Glutamatergic neuron (in vitro differentiated cells): ENCODE results near the gene THEM4. TPM values are rescaled to one million over a fixed set of nuclear protein-coding genes. Genes with fewer than 3 reads are reported as not detected.

Experiments
- DNase-seq: peaks from one replicate; pipeline ENCODE4 v3.0.0; 2022
- H3K27ac Mint-ChIP-seq: one replicate; pipeline ENCODE4 v1.8.0; 2020; ENCODE audit warnings: mild to moderate bottlenecking, mixed read lengths, inconsistent platforms; ENCODE audit not compliant: unreplicated experiment
- H3K27me3 Mint-ChIP-seq: one replicate; pipeline ENCODE4 v1.8.0; 2020; ENCODE audit warnings: mild to moderate bottlenecking, moderate library complexity, mixed read lengths, inconsistent platforms; ENCODE audit not compliant: unreplicated experiment
- H3K36me3 Mint-ChIP-seq: one replicate; pipeline ENCODE4 v1.8.0; 2020; ENCODE audit warnings: mild to moderate bottlenecking, mixed read lengths, inconsistent platforms; ENCODE audit not compliant: unreplicated experiment
- H3K4me1 Mint-ChIP-seq: one replicate; pipeline ENCODE4 v1.8.0; 2020; ENCODE audit warnings: mild to moderate bottlenecking, low read depth, mixed read lengths, inconsistent platforms; ENCODE audit not compliant: unreplicated experiment
- H3K4me3 Mint-ChIP-seq: one replicate; pipeline ENCODE4 v1.8.0; 2020; ENCODE audit warnings: mild to moderate bottlenecking, mixed read lengths, inconsistent platforms; ENCODE audit not compliant: unreplicated experiment
- H3K9me3 Mint-ChIP-seq: one replicate; pipeline ENCODE4 v1.8.0; 2020; ENCODE audit warnings: mild to moderate bottlenecking, moderate library complexity, mixed read lengths, inconsistent platforms; ENCODE audit not compliant: unreplicated experiment
- total RNA-seq: library from RNA; stranded (reverse); fragmentation: NEBNext Ultra II Directional; extraction: Animal tissue kit (Norgen Biotek cat#: 25700); gene quantifications from one replicate; pipeline ENCODE4 v1.2.1, GENCODE V29; 2021; ENCODE audit not compliant: unreplicated experiment
- TF ChIP-seq, protein P1 (sequence below): fragments of 200-600 bp; sonication (generic); IDR thresholded peaks from one replicate; pipeline ENCODE4 v1.5.0; 2021; ENCODE audit not compliant: partially characterized antibody, unreplicated experiment

The THEM4 gene
- total RNA-seq, 1 donor from 2014 or later: 15.5 TPM

DNA sequence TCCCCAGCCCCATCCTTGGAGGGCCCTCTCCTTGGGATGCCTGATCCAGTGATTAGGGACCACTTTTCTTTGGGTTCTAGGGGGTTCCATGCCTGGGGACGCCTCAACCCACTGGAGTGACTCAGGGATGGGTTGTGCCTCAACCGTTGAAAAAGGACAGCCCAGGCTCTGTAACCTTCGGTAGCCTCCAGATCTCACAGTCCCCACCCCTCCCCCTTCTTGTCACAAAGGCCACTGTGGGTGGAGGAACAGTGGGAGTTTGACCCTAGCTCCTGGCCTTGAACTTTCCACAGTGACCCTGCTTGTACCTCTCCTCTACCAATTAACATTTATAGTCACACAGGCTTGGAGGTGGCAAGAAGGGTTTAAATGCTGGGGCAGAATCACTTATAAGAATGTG is 75.1 kb downstream of the THEM4 start:
- no peaks in the 10 kb centered on the region for H3K36me3 Mint-ChIP-seq
- H3K27ac Mint-ChIP-seq: no peak overlapping the region
- no peak for DNase-seq
- peaks cover 9% of the 10 kb centered on the region for H3K9me3 Mint-ChIP-seq
- H3K27me3 Mint-ChIP-seq: peaks cover 21% of the 10 kb centered on the region
- TF ChIP-seq, protein P1, sequence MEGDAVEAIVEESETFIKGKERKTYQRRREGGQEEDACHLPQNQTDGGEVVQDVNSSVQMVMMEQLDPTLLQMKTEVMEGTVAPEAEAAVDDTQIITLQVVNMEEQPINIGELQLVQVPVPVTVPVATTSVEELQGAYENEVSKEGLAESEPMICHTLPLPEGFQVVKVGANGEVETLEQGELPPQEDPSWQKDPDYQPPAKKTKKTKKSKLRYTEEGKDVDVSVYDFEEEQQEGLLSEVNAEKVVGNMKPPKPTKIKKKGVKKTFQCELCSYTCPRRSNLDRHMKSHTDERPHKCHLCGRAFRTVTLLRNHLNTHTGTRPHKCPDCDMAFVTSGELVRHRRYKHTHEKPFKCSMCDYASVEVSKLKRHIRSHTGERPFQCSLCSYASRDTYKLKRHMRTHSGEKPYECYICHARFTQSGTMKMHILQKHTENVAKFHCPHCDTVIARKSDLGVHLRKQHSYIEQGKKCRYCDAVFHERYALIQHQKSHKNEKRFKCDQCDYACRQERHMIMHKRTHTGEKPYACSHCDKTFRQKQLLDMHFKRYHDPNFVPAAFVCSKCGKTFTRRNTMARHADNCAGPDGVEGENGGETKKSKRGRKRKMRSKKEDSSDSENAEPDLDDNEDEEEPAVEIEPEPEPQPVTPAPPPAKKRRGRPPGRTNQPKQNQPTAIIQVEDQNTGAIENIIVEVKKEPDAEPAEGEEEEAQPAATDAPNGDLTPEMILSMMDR: no peak
- no peak overlapping the region for H3K4me3 Mint-ChIP-seq
- peaks cover 8% of the 10 kb centered on the region for H3K4me1 Mint-ChIP-seq

DNA sequence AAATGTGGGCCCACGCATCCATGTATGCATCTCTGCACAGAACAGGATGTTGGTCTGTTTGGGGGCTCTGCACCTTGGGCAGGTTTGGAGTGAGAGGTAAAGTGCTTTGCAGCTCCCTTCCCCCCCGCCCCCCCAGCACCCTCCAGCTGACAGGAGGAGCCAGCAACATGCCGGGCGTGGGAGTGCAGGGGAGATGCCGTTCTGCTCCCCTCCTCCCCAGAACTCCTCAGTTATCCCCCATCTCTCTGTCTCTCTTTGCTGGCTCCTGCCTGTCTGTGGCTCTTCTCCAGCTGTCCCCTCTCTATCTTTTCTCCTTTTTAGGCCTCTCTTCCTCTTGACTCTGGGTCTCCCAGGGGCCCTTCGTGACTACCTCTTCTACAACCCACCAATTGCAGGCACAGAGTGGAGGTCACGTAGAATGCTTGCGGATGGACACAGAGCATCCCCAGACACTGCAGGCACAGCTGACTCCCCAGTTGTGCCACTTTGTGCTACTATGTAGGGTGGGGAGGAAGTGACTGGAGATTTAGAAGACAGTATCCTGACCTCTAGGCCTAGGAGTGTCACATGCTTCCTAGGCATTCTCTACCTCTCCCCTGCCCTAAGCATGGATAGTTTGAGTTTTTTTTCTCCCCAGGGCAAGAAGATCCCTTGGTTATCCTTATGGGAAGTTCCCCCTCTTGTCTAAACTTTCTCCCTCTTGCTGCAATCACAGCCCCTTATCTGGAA is 76.0 kb downstream of the THEM4 start:
- H3K36me3 Mint-ChIP-seq: no peaks in the 10 kb centered on the region
- peaks cover 11% of the 10 kb centered on the region for H3K4me1 Mint-ChIP-seq
- H3K4me3 Mint-ChIP-seq: no peak overlapping the region
- no peak for DNase-seq
- peaks cover 20% of the 10 kb centered on the region for H3K27me3 Mint-ChIP-seq
- H3K27ac Mint-ChIP-seq: no peak overlapping the region
- TF ChIP-seq, protein P1: no peak
- peaks cover 9% of the 10 kb centered on the region for H3K9me3 Mint-ChIP-seq

DNA sequence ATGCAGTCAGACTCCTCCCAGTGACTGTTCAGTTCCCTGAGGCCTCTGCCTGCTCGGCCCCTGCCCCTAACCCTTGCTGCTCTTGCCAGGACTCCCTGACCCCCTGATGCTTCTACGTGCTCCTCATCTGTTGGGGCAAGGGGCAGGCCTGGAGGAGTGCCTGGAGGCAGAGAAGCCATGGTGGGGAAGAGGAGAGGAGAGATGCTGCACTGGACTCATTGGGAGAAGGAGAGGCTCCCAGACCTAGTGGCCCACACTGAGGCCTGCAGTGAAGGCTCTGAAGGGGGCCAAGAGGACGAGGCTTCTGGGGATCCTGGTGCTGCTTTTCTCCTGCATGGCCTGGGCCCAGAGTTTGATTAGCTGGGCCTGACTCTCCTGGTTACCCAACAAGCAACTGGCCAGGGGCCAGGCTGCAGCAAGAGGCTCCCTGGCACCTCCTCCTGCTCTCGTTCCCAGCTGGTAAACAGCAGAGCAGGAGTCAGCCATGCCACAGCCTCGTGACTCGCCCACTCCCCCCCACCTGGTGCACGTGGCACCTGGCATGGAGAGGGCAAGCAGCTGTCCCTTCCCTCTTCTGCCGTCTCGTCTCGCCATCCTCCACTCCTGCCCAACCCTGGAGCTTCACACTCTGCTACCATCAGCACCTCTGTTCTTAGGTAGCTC is 76.9 kb downstream of the THEM4 start:
- H3K27me3 Mint-ChIP-seq: peaks cover 18% of the 10 kb centered on the region
- H3K36me3 Mint-ChIP-seq: no peaks in the 10 kb centered on the region
- no peak for DNase-seq
- H3K4me3 Mint-ChIP-seq: no peak overlapping the region
- no peak overlapping the region for H3K27ac Mint-ChIP-seq
- TF ChIP-seq, protein P1: no peak
- H3K9me3 Mint-ChIP-seq: peaks cover 7% of the 10 kb centered on the region
- peaks cover 10% of the 10 kb centered on the region for H3K4me1 Mint-ChIP-seq

DNA sequence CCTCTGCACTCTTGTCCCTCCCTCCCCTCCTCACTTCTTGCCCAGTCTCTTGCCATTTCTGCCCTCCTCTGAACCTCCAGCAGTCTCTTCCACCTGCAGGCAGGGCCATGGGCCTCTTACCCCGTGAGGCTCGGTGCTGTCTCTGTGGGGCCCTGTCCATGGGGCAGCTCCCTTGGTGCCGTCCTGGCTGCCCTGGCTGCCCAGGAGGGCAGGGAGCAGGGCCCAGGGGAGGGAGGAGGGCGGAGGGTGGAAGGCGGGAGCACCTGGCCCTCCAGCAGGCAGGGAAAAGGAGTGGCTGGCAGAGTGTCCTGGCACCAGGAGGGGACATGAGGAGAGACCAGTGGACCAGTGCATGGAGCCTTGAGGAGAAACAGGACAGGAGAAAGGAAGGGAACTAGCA is 77.7 kb downstream of the THEM4 start, which contains the start of gene RORC:
RORC (minus strand) TSS at position 198 of the 400 bp plus-strand sequence; CDS start at position 160, 38 bp downstream.
- peaks cover 6% of the 10 kb centered on the region for H3K9me3 Mint-ChIP-seq
- H3K36me3 Mint-ChIP-seq: no peaks in the 10 kb centered on the region
- H3K27me3 Mint-ChIP-seq: peaks cover 15% of the 10 kb centered on the region
- H3K4me3 Mint-ChIP-seq: no peak within 1 kb of the TSS
- H3K27ac Mint-ChIP-seq: no peak within 1 kb of the TSS
- no peak for DNase-seq
- TF ChIP-seq, protein P1: no peak
- H3K4me1 Mint-ChIP-seq: peaks cover 10% of the 10 kb centered on the region

DNA sequence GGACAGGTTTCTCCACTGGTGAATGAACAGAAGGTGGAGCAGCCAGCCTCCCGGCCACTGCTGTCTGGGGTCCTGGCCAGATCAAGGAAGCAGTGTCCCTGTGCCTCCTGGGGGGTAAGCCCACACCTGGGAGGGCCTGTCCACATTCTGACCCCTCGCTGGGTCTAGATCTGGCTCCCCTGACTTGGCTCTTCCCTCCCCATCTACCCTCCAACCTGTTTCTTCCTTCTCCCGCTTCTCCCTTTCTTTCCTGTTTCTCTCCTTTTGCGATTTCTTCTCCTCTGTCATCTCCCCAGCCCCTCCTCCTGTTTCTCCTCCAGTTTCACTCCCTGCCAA is 78.1 kb downstream of the THEM4 start:
- Mint-ChIP-seq H3K4me1 (peaks cover 7% of the 10 kb centered on the region), H3K27ac (no peak overlapping the region), H3K27me3 (peaks cover 12% of the 10 kb centered on the region), H3K36me3 (no peaks in the 10 kb centered on the region), H3K9me3 (peaks cover 3% of the 10 kb centered on the region), H3K4me3 (no peak overlapping the region)
- TF ChIP-seq, protein P1: no peak
- no peak for DNase-seq
